CD14-positive monocyte (primary cell): ENCODE results near the gene GSDME. TPM values are rescaled to one million over a fixed set of nuclear protein-coding genes. Genes with fewer than 3 reads are reported as not detected.

Experiments
- DNase-seq, 3 donors: peaks; one replicate each; pipeline ENCODE4 v3.0.0-alpha.2; 2011 to 2022
- H2AFZ ChIP-seq: 2 replicates; pipeline ENCODE4 v1.6.0; 2012; ENCODE audit warnings: mild to moderate bottlenecking, low read depth, low read length, inconsistent platforms; ENCODE audit not compliant: insufficient read depth, poor library complexity, severe bottlenecking
- H3K27ac ChIP-seq, 2 donors: 1 replicate in 1 of 2; 2 replicates in 1 of 2; pipeline ENCODE4 v1.5.1; 2012 to 2013; ENCODE audit warnings: low read length in 2 of 2, control low read depth in 1 of 2, inconsistent platforms in 1 of 2, low read depth in 1 of 2, mild to moderate bottlenecking in 1 of 2
- H3K27me3 ChIP-seq, 2 donors: one replicate each; pipeline versions ENCODE4 v1.6.0 to v1.6.1; 2011 to 2013; ENCODE audit warnings: low read length in 2 of 2; ENCODE audit not compliant: control insufficient read depth in 2 of 2, insufficient read depth in 2 of 2
- H3K36me3 ChIP-seq, 2 donors: replicated peaks in 1 of 2; 1 replicate in 1 of 2; 2 replicates in 1 of 2; pipeline versions ENCODE4 v1.5.1 to v1.6.1; 2012 to 2013; ENCODE audit warnings: low read length in 2 of 2, control low read depth in 1 of 2, inconsistent platforms in 1 of 2, mild to moderate bottlenecking in 1 of 2; ENCODE audit not compliant: insufficient read depth in 2 of 2, control insufficient read depth in 1 of 2
- H3K4me1 ChIP-seq, 2 donors: 1 replicate in 1 of 2; 2 replicates in 1 of 2; pipeline versions ENCODE4 v1.5.1 to v1.6.1; 2012 to 2013; ENCODE audit warnings: low read length in 2 of 2, control low read depth in 1 of 2, inconsistent platforms in 1 of 2, mild to moderate bottlenecking in 1 of 2, moderate library complexity in 1 of 2; ENCODE audit not compliant: insufficient read depth in 2 of 2, control insufficient read depth in 1 of 2
- H3K4me2 ChIP-seq: replicated peaks from 2 replicates; pipeline ENCODE3; 2012; ENCODE audit warnings: low read length, moderate library complexity, mild to moderate bottlenecking; ENCODE audit not compliant: poor library complexity, severe bottlenecking; ENCODE audit errors: extremely low read depth
- H3K4me3 ChIP-seq, 3 experiments: fragments of 200-600 bp in 1 of 3; sonication (generic) in 1 of 3; replicated peaks in 1 of 3; 1 replicate in 2 of 3; 2 replicates in 1 of 3; pipeline ENCODE4 v1.5.1; 2011 to 2013; ENCODE audit warnings: low read length in 3 of 3, mild to moderate bottlenecking in 3 of 3, control low read depth in 2 of 3, low read depth in 2 of 3, inconsistent platforms in 1 of 3, moderate library complexity in 1 of 3
- H3K79me2 ChIP-seq: 2 replicates; pipeline ENCODE4 v1.6.0; 2012; ENCODE audit warnings: mild to moderate bottlenecking, control low read depth, inconsistent platforms, low read length, moderate library complexity; ENCODE audit not compliant: insufficient read depth
- H3K9ac ChIP-seq: 2 replicates; pipeline ENCODE4 v1.6.0; 2017; ENCODE audit warnings: low read length, mild to moderate bottlenecking; ENCODE audit not compliant: insufficient read depth, poor library complexity, severe bottlenecking
- H3K9me3 ChIP-seq, 2 donors: replicated peaks in 1 of 2; 1 replicate in 1 of 2; 2 replicates in 1 of 2; pipeline versions ENCODE4 v1.5.1 to v1.6.1; 2012 to 2013; ENCODE audit warnings: low read length in 2 of 2, control low read depth in 1 of 2; ENCODE audit not compliant: control insufficient read depth in 1 of 2, insufficient read depth in 1 of 2
- H4K20me1 ChIP-seq: 2 replicates; pipeline ENCODE4 v1.6.0; 2012; ENCODE audit warnings: mild to moderate bottlenecking, low read length, control low read depth, moderate library complexity; ENCODE audit not compliant: insufficient read depth
- H3K27ac Mint-ChIP-seq, 7 donors: one replicate each; pipeline ENCODE4 v1.8.0; 2020; ENCODE audit warnings: mild to moderate bottlenecking in 7 of 7, mixed read lengths in 7 of 7, moderate library complexity in 6 of 7, inconsistent platforms in 2 of 7
- H3K27me3 Mint-ChIP-seq, 3 donors: one replicate each; pipeline ENCODE4 v1.8.0; 2021 to 2022; ENCODE audit warnings: low read depth in 3 of 3, mild to moderate bottlenecking in 3 of 3, mixed read lengths in 3 of 3, moderate library complexity in 3 of 3, inconsistent platforms in 1 of 3
- H3K36me3 Mint-ChIP-seq, 2 donors: one replicate each; pipeline ENCODE4 v1.8.0; 2020; ENCODE audit warnings: mixed read lengths in 2 of 2, inconsistent platforms in 1 of 2, mild to moderate bottlenecking in 1 of 2
- H3K4me1 Mint-ChIP-seq: one replicate; pipeline ENCODE4 v1.8.0; 2020; ENCODE audit warnings: mild to moderate bottlenecking, mixed read lengths
- H3K4me3 Mint-ChIP-seq, 2 donors: one replicate each; pipeline ENCODE4 v1.8.0; 2020; ENCODE audit warnings: mild to moderate bottlenecking in 2 of 2, mixed read lengths in 2 of 2, moderate library complexity in 1 of 2
- H3K9me3 Mint-ChIP-seq, 7 donors: one replicate each; pipeline ENCODE4 v1.8.0; 2020 to 2022; ENCODE audit warnings: mixed read lengths in 7 of 7, mild to moderate bottlenecking in 6 of 7, moderate library complexity in 6 of 7, inconsistent platforms in 2 of 7
- CTCF ChIP-seq: fragments of 200-600 bp; IDR thresholded peaks from one replicate; pipeline ENCODE4 v1.8.0; 2022; ENCODE audit warnings: antibody characterized with exemption, mild to moderate bottlenecking
- WGBS: methylation state at CpG from one replicate; pipeline ENCODE4 v1.1.5; 2013; ENCODE audit warnings: missing lambda C conversion rate; ENCODE audit not compliant: insufficient coverage; 5-methylcytosine and 5-hydroxymethylcytosine counted together
- intact Hi-C, 2 donors: fragments of 100-400 bp; cut with micrococcal nuclease; formaldehyde crosslinking; loops; one replicate each; pipeline versions ENCODE4 v1.15.0 to v1.15.1; 2023
- polyA plus RNA-seq, 3 donors: library from polyadenylated mRNA; depleted of rRNA in 1 of 3; unstranded in 2 of 3; stranded (reverse) in 1 of 3; fragments of 300-500 nt in 2 of 3; fragments of >200 nt in 1 of 3; fragmentation: Illumina TruSeq in 2 of 3; gene quantifications; 1 replicate in 2 of 3; 2 replicates in 1 of 3; pipeline ENCODE4 v1.2.3, GENCODE V29; 2012 to 2021

Gene GSDME
- polyA plus RNA-seq, 3 donors, result 1.3 to 2.3 TPM; not detected in 1

DNA sequence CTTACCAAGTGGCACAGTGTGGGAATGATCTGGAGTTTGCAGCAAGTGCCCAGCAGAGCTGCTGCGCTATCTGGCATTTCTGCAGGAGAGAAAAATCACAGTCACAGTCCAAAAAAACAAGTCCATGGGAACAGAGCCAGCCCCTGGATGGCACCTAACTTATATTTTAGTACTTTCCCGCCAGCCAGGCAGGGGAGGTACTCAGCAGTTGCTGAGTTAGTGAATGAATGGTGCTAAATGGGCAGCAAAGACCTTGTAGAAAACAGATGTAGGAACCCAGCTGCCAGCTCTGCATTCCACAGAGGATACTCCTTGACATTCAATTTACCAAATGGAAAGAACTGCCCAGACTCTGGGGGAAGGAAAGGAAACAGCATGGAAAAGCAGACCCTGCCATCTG, 54.5 kb downstream of the GSDME start:
- H3K9ac ChIP-seq, result no peak overlapping the region
- H3K79me2 ChIP-seq, result no peaks in the 10 kb centered on the region
- no peaks in the 10 kb centered on the region for H3K36me3 ChIP-seq
- DNase-seq, result no peak
- WGBS, result 100% methylated on average over 2 of the region's 2 CpGs
- Mint-ChIP-seq H3K9me3 (no peaks in the 10 kb centered on the region), H3K4me1 (peaks cover 8% of the 10 kb centered on the region), H3K27ac (no peak overlapping the region), H3K4me3 (no peak overlapping the region), H3K27me3 (peaks cover 9 to 19% (median 10%) of the 10 kb centered on the region in 3 donors), H3K36me3 (no peaks in the 10 kb centered on the region)
- H3K27ac ChIP-seq, result no peak overlapping the region
- H3K4me2 ChIP-seq, result no peak overlapping the region
- H3K4me1 ChIP-seq, result peaks cover 3 to 6% of the 10 kb centered on the region in 2 donors
- no peak for TF ChIP-seq CTCF
- no peaks in the 10 kb centered on the region for H3K27me3 ChIP-seq
- no peaks in the 10 kb centered on the region for H3K9me3 ChIP-seq
- no peak overlapping the region for H3K4me3 ChIP-seq
- H2AFZ ChIP-seq, result no peak overlapping the region
- no peaks in the 10 kb centered on the region for H4K20me1 ChIP-seq
- intact Hi-C loops, result no loop called here

- Mint-ChIP-seq H3K9me3 (no peaks in the 10 kb centered on the region), H3K4me3 (no peak overlapping the region), H3K36me3 (no peaks in the 10 kb centered on the region), H3K4me1 (peaks cover 8% of the 10 kb centered on the region), H3K27me3 (peaks cover 5 to 11% (median 8%) of the 10 kb centered on the region in 3 donors), H3K27ac (no peak overlapping the region)
- 87% methylated on average over 4 of the region's 4 CpGs for WGBS
- Histone ChIP-seq H3K36me3 (no peaks in the 10 kb centered on the region), H3K4me2 (no peak overlapping the region), H3K9ac (no peak overlapping the region), H3K4me3 (no peak overlapping the region), H3K9me3 (no peaks in the 10 kb centered on the region), H3K4me1 (peaks cover 3 to 6% of the 10 kb centered on the region in 2 donors), H2AFZ (no peak overlapping the region), H3K27ac (no peak overlapping the region), H3K27me3 (no peaks in the 10 kb centered on the region), H4K20me1 (no peaks in the 10 kb centered on the region), H3K79me2 (no peaks in the 10 kb centered on the region)
- intact Hi-C loops, result no loop called here
- no peak for TF ChIP-seq CTCF
- no peak for DNase-seq
Measured at GRCh38 chr7:24701261-24702235, 55.7 kb downstream of the GSDME start.
